ENCODE results near the gene KCNE1. TPM values are rescaled to one million over a fixed set of nuclear protein-coding genes. Genes with fewer than 3 reads are reported as not detected.
"Not testable (repeated sequence)": the region's sequence is repeated elsewhere in the genome, so short reads cannot be mapped to it uniquely, and the experiment has no call there.

KCNE1 gene
- total RNA-seq, 1 donor from 2014 or later, result 4.3 TPM

DNA sequence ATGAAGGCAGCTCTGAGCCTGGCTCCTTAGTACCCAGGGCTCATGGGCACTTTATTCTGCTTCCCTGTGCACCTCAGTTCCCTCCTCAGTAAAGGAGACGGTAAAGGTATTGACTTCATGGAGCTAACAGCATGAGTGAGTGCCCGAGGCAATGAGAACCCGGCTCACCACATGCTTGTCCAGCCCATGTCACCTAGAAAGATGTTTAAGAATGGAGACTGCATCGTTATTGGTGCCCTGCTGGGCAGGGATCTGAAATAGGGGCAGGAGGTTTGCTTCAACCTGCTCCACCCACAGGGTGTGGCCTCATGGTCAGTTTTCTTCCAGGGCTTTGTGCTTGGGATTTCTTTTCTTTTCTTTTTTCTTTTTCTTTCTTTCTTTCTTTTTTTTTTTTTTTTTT lies 7.0 kb upstream of the KCNE1 start:
- DNase-seq (no peak), ATAC-seq (ENCODE audit: poor library complexity) (no peak)
- intact Hi-C loops (cut with DNase I), result no loop called here

GRCh38 chr21:34518301-34518700 lies 6.3 kb upstream of the KCNE1 start:
- DNase-seq, result no peak
- ATAC-seq (ENCODE audit: poor library complexity), result no peak
- intact Hi-C loops (cut with DNase I), result no loop called here

DNA sequence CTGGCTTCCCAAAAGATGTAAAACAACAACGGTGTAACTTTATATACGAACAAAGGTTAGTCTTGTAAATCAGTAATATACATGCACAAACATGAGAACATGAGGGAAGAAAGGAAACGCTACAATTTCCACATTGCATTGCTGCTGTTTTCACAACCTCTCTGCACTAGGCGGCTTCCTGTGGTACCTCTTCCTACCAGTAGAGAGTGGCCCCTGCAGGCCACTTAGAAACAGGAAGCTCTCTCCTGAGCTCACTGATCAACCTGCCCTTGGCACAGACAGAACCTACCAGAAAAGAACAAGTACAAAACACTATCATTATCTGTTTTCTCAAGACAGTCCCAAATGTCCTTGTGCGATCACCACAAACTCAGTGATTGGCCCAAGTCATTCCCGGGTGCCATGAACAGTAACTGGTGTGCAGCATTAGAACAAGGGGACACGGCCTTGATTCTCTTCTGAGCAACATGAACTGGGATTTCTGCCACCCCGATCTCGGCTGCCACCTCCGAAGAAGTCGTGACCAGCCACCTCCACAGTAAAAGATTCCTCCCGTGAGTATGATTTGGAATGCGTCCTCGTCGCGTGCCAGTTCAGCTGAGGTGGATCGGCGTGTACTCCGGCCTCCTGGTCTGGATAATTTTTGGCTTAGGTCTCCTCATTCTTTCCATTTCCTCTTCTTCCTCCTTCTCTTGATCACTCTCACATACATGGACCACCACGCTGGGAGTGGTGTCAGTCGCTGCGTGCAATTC lies 5.7 kb upstream of the KCNE1 start:
- ATAC-seq (ENCODE audit: poor library complexity), result peak; percentile 45
- intact Hi-C loops (cut with DNase I), result no loop called here
- no peak for DNase-seq

GRCh38 chr21:34517039-34517438 lies 5.0 kb upstream of the KCNE1 start:
- intact Hi-C loops (cut with DNase I), result no loop called here
- ATAC-seq (ENCODE audit: poor library complexity), result no peak

GRCh38 chr21:34514576-34515115 lies 2.6 kb upstream of the KCNE1 start:
- ATAC-seq (ENCODE audit: poor library complexity) (no peak), DNase-seq (no peak)
- intact Hi-C loops (cut with DNase I), result no loop called here

More at GRCh38 chr21:34517039-34517438, 5.0 kb upstream of the KCNE1 start:
- no peak for DNase-seq

DNA sequence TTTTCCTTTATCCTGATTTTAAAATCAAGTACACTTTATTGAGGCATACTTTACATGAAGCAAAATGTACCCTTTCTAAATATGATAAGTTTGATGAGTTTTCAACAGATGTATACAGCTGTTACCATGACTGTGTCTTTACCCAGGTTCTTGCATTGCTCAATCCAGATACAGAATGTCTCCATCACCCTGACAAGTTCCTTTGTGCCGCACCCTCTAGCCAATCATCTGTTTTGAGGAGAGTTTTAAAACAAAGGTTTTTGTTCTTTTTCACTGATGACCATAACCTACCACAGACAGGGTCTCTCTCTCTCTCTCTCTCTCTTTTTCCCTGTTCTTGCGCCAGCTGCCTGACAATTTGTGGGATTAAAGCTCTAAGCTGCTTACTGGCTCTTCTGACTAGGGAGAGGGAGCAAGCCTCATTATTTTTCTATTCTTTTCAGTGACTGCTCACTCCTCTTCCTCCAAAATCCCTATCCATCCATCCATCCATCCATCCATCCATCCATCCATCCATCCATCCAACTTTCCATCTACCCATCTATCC lies 1.2 kb upstream of the KCNE1 start:
- DNase-seq, result no peak
- no peak for ATAC-seq (ENCODE audit: poor library complexity)
- intact Hi-C loops (cut with DNase I), result no loop called here

- intact Hi-C loops (cut with DNase I), result no loop called here
- DNase-seq (no peak), ATAC-seq (ENCODE audit: poor library complexity) (peak; percentile 30)
These were observed 829 bp downstream of the KCNE1 start for GRCh38 chr21:34511181-34511580.

GRCh38 chr21:34510148-34511142 lies 1.6 kb downstream of the KCNE1 start:
- ATAC-seq (ENCODE audit: poor library complexity) (peak; percentile 87), DNase-seq (peak; percentile 89)
- intact Hi-C loops (cut with DNase I), result no loop called here

DNA sequence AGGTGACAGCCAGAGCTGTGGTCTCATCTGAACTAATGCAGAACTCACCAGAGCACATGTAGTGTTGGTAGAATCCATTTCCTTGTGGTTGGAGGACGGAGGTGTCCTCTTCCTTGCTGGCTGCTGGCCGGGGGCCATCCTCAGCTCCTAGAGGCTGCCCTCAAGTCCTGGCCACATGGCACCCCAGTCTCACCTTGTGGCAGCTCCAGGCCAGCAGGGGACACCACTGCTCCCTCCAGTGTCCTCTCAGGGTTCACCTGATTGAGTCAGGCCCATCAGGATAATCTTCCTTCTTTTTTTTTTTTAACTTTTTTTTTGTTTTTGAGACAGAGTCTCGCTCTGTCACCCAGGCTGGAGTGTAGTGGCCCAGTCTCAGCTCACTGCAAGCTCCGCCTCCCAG lies 2.9 kb downstream of the KCNE1 start:
- no peak for ATAC-seq (ENCODE audit: poor library complexity)
- no peak for DNase-seq
- intact Hi-C loops (cut with DNase I), result no loop called here

DNA sequence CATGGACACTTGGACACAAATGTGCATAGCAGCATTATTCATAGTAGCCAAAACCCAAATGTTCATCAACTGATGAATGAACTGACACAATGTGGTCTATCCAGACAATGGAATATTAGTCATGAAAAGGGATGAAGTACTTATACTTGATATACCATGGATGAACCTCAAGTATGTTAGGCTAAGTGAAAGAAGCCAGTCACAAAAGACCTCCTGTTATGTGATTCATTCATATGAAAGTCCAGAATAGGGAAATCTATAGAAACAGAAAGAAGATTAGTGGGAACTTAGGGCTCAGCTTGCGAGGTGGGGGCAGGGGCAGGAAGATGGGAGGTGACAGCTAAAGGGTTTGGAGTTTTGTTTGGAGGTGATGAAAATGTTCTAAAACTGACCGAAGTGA lies 7.4 kb downstream of the KCNE1 start:
- intact Hi-C loops (cut with DNase I), result no loop called here
- ATAC-seq (ENCODE audit: poor library complexity), result no peak
- no peak for DNase-seq

DNA sequence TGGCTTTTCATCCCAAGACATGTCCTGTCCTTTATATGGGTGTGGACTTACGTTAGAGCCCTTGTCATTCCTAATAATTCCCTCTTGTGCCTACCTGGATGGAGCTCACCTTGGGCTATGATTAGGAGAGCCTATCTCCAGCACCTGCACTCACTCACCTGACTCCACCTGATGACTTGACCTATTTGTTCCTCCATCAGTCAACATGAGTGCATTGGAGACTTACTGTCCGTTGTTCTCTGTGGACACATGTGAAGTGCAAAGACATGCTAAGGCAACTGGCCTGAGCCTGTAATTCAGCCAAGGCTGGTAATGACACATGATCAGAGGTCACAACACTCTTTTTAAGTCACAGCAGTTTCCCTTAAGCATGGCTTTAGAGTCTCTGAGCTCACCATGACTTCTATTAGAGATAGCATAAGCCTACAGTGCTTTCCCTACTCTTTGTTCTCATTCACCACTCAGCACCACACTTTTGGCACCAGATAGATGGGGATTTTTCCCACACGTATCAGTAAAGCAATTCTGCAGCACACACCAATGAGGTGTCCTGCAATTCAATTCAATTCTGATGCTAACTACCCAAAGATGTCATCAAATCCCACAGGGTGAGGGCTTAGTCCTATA lies 9.4 kb downstream of the KCNE1 start:
- intact Hi-C loops (cut with DNase I), result no loop called here
- ATAC-seq (ENCODE audit: poor library complexity) (no peak), DNase-seq (no peak)

GRCh38 chr21:34501716-34502115 lies 10.3 kb downstream of the KCNE1 start:
- intact Hi-C loops (cut with DNase I), result no loop called here
- ATAC-seq (ENCODE audit: poor library complexity), result no peak
- no peak for DNase-seq

DNA sequence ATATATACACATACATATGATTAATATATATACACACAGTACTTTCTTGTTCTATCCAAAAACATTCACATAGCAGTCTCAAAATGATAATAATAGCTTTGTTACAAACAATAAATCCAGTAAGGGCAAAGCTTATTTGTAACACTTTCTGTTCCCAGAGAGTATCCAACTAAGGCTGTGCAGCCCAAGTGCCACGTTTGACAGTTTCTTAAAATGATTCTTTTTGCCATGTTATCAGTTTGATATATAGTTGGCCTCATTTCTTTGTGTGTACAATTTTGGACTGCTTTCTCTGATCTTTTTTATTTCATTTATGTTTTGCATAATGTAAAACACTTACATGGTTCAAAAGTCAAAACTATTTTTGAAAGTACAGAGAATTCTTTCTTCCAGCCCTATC lies 11.8 kb downstream of the KCNE1 start:
- intact Hi-C loops (cut with DNase I), result no loop called here
- ATAC-seq (ENCODE audit: poor library complexity) (no peak), DNase-seq (no peak)

DNA sequence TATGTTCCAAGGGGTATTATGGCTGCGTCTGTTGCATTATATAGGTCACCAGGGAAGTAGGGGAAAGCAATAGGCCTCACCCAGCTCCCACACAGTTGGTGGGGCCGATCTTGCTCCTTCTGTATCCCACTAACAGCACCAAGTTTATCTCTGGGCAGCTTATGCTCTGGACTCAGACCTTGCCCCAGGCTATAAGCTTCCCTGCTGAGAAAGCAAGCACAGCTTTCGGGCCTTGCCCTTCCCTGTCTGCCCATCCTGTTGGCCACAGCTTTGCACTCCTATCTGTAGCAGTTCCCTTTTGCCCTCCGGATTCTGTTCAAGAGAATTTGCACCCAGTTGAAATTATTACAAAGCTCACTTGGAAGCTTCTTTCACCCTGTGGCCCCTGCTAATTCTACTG lies 12.9 kb downstream of the KCNE1 start:
- no peak for DNase-seq
- intact Hi-C loops (cut with DNase I), result no loop called here

GRCh38 chr21:34498623-34499022 lies 13.4 kb downstream of the KCNE1 start:
- intact Hi-C loops (cut with DNase I), result no loop called here
- no peak for DNase-seq

More for the DNA sequence above, 12.9 kb downstream of the KCNE1 start:
- no peak for ATAC-seq (ENCODE audit: poor library complexity)

DNA sequence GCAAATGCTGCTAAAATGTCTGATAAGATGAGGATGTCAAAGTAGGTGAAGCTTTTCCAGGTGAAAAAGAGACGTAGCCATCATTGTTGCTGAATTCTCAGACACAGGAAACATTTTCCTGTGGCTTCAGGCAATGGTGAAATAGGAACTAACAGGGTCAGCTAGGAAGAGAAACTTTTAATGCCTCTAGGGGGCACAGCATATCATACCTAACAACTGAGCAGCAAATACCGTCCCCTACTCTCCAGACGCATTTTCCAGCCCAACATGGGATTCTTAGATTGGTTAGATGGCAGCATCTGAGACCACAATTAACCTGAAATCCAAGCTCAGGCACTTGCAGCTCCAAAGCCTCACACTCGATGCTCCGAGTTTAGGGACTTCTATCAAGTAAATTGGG lies 28.2 kb downstream of the KCNE1 start:
- DNase-seq; intact Hi-C loops (cut with DNase I); ATAC-seq (ENCODE audit: poor library complexity): not testable (repeated sequence)

More at GRCh38 chr21:34498623-34499022, 13.4 kb downstream of the KCNE1 start:
- ATAC-seq (ENCODE audit: poor library complexity), result peak; percentile 48

DNA sequence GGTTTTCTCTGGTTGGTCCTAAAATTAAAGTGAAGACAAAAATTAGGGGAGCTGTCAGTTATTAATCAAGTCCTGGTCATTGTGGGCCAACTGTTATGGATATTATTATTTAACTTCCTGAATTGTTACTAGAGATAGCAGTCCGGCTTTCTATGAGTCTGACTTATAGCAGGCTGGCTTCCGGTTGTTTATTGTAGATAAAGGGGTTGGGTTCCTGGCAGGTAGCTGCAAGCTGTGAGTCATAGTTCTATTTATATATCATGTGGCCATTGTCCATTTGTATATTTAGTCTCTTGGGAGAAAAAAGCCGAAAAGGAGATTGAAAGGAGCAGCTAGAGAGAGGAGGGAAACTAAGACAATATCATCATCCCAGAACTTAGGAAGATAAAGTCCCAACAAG lies 28.6 kb downstream of the KCNE1 start:
- intact Hi-C loops (cut with DNase I); DNase-seq: not testable (repeated sequence)
- peak; percentile 72 for ATAC-seq (ENCODE audit: poor library complexity)

DNA sequence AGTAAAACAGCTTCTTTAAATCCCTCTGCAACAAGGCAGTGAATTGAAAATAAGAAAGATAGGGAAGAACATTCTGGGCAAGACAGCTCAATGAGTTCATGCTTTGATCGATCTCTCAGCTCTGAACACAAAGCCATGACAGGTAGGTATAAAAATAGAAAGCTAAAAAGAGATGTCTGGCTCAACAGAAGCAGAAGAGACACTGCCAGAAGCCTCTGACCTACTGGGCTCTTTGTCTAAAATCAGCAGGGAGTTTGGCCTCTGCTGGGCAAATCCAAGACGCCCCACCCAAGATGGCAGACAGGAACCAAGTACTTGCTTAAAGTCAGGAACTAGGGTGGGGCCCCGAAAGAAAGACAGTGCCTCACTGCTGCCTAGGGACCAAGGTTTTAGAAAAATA lies 44.7 kb downstream of the KCNE1 start:
- ATAC-seq (ENCODE audit: poor library complexity), result peak; percentile 51
- intact Hi-C loops (cut with DNase I); DNase-seq: not testable (repeated sequence)

DNA sequence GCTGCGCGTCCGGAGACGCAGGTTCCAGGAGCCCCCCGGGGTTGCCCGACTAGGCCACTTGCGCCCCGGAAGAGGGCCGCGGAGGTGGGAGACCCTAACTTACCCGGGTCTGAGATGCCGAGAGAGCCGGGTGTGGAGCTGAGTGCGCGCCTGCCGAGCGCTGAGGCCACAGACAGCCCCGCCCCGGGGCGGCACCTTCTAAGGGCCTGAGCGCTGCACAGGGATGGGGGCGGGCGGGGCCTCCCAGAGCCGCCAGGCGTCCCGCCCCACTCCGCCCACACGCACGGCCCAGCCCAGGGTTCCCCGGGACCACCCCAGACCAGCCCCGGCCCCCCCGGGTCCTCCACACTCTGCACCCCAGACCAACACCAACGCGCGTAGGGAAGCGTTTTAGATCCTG lies 52.6 kb downstream of the KCNE1 start:
- ATAC-seq (ENCODE audit: poor library complexity), result peak; percentile 95
- DNase-seq; intact Hi-C loops (cut with DNase I): not testable (repeated sequence)
